ENCODE data around the gene TMEM132C. TPM values are rescaled to one million over a fixed set of nuclear protein-coding genes. Genes with fewer than 3 reads are reported as not detected.

The TMEM132C gene
- total RNA-seq, 1 donor from 2014 or later: not detected

DNA sequence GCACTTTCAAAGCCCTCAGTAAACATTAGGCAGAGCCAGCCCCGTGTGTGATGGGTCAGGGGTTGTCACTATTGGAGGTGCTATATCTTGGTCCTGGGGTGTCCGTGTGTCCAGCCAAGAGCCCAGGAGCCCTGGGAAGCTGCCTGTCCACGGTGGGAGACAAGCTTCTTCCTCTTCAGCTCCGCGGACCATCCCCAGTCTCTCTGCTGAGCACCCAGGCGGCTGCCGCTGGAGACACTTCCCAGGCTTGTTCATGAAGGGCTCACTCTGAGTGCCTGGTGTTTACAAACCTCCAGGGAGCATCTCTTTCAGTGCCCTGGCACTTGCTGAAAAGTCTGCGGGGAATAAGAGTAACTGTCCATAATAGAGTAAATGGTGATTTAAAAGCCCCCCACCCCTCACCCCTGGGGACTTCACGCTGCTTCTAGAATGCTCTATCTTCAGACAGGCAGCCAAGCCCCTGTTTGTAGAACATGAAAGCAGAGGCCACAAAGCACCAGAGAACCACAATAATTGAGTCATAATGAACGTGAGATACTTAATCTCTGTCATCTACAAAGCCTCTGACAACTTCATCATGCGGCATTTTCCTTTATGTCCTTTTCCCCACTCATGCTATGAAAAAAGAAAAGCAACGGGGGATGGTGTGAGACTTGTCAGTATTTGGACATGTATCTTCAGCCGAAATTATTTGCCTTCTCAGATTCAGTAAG is 178.6 kb downstream of the TMEM132C start:
- TF ChIP-seq, protein P1, sequence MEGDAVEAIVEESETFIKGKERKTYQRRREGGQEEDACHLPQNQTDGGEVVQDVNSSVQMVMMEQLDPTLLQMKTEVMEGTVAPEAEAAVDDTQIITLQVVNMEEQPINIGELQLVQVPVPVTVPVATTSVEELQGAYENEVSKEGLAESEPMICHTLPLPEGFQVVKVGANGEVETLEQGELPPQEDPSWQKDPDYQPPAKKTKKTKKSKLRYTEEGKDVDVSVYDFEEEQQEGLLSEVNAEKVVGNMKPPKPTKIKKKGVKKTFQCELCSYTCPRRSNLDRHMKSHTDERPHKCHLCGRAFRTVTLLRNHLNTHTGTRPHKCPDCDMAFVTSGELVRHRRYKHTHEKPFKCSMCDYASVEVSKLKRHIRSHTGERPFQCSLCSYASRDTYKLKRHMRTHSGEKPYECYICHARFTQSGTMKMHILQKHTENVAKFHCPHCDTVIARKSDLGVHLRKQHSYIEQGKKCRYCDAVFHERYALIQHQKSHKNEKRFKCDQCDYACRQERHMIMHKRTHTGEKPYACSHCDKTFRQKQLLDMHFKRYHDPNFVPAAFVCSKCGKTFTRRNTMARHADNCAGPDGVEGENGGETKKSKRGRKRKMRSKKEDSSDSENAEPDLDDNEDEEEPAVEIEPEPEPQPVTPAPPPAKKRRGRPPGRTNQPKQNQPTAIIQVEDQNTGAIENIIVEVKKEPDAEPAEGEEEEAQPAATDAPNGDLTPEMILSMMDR (conservative IDR thresholded peaks at IDR 0.05; ENCODE audit: low read depth, low read length): no peak
- H3K4me3 ChIP-seq (ENCODE audit: low read depth, low read length): no peak overlapping the region
- no peak for DNase-seq (ENCODE audit: low read depth)

DNA sequence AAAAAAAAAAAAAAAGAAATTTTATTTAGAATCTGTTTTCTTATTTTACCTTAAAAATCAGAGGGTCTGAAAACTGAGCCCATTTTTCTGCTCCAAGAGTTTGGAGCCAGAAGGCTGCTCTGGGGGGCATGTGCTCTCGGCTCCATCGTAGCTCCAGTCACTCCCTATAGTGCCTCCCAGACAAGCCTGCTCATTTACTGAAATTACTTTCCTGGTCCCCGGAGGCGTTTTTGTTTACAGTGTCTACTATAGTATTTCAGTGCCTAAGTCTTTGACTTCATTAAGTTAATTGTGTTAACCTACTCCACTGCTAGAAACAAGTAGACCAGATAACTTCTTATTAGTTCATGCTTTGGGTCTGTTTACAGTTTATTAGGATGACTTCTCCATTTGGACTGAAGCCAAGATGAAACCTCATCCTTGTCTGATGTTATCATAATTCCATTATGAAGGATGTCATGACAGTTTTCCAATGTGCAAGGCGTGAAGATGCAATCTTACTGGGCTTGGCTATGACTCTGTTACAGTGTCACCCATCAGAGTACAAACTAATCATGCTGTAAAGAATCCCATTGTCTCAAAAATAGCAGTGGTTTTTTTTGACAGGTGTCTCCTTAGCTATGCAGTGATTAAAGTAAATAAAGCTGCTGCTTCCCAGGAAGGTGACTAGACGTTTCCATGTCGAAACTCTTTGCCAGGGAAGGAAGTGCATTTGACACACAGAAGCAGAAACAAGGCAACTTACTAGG is 182.3 kb downstream of the TMEM132C start:
- H3K4me3 ChIP-seq (ENCODE audit: low read depth, low read length): no peak overlapping the region
- TF ChIP-seq, protein P1 (conservative IDR thresholded peaks at IDR 0.05; ENCODE audit: low read depth, low read length): no peak
- DNase-seq (ENCODE audit: low read depth): no peak

DNA sequence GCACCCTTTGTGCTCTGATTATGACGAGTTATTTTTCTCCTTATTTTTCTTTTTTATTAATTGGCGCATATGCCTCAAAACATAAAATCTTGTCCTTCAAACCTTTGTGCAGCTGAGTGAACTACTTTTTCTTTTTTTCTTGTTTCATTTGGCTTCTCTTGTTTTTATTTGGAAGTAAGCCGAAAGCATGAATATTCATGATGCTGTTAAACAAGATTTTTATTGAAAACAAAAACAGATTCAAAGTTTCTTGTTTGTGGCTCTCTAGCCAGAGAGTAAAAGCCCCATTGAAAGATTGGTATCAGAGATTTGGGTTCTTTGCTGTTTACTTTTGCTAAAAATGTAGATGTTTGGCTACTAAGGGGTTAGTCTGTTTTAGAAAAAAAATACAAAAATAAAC is 183.8 kb downstream of the TMEM132C start:
- no peak overlapping the region for H3K4me3 ChIP-seq (ENCODE audit: low read depth, low read length)
- DNase-seq (ENCODE audit: low read depth): no peak
- TF ChIP-seq, protein P1 (conservative IDR thresholded peaks at IDR 0.05; ENCODE audit: low read depth, low read length): no peak

DNA sequence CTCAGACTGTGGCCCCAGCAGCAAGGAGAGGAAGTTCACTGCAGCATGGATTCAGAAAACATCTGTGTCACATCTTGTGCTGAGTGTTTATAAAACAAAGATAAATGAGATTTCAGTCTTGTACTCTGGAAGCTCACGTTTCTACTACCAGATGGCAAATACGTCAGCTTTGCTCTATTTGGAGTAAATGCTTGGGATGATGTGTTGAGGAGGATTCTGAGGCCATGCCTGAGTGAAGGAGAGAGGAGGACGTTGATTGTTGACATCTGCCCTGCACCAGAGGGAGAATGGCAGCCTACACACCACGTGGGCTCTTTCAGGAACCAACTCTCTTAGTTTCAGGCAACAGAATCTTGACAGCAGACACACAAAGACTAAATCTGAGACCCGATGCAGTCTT is 188.9 kb downstream of the TMEM132C start:
- no peak for DNase-seq (ENCODE audit: low read depth)
- TF ChIP-seq, protein P1 (conservative IDR thresholded peaks at IDR 0.05; ENCODE audit: low read depth, low read length): no peak
- H3K4me3 ChIP-seq (ENCODE audit: low read depth, low read length): no peak overlapping the region

DNA sequence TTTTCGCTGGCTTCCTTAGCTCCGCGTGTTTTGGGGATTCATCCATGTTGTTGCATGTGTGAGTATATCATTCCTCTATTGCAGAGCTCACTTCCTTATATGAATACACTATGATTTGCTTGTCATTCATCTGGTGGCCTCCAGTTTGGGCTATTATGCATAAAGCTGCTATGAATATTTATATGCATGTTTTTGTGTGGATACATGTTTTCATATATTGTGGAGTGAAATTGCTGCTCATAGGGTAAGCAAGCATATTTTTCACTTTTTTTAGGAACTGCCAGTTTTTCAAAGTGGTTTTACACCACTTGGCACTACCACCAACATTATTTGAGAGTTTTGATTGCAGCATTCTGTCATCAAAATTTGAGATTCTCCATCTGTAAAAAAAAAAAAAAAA is 190.0 kb downstream of the TMEM132C start:
- TF ChIP-seq, protein P1 (conservative IDR thresholded peaks at IDR 0.05; ENCODE audit: low read depth, low read length): no peak
- no peak overlapping the region for H3K4me3 ChIP-seq (ENCODE audit: low read depth, low read length)
- no peak for DNase-seq (ENCODE audit: low read depth)

DNA sequence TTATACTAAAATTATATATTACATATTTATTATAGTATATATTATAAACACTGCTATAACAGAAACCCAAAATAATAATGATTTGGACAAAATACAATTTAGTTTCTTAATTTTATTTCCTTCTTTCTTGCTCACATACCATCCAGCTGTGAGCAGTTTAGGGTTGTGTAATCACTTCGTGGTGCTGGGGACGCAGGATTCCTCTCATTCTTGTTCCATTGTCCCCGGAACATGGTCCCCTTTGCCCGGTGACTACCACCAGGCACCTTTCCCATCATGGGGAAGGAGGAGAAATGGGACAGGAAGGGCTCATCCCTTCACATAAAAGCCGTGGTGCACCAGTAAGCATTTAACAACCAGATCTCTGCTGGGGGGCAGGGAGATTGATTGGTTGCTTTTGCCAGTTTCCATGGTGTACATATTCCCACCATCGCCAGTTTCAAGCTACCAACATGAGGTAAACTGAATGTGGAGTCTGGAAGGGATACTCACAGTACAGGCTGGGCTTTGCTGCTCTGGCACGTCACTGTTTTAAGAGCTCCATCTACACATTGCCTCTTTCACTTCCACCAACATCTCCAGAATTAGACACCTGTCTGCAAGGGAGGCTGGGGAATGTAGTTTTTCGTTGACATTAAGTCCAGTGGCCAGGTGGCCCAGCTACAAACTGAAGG is 191.5 kb downstream of the TMEM132C start:
- no peak overlapping the region for H3K4me3 ChIP-seq (ENCODE audit: low read depth, low read length)
- no peak for DNase-seq (ENCODE audit: low read depth)
- TF ChIP-seq, protein P1 (conservative IDR thresholded peaks at IDR 0.05; ENCODE audit: low read depth, low read length): no peak

Measured in epithelial cell of proximal tubule (primary cell).